ENCODE results near the gene YAP1.

Gene YAP1

DNA sequence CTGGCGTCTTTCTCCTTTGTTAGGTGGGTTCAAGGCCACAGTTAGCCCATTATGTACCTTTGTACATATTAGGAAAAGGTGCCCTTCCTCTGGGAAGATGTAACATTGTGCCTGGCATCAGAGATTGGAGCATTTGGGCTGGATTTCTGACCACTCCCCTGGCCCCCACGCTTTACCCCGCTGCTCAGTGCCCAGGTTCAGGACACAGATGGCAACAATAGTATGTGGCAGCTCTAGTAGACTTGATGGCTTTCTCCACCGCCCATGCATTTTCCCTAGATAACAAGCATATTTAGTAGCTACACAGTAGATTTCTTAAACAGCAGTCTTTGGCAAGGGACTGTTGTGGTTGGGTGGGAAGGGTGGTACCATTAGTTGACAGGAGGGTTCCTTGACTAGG lies 53.1 kb downstream of the YAP1 start:
- no peak for DNase-seq (ENCODE audit: low read depth in 2 of 2)

DNA sequence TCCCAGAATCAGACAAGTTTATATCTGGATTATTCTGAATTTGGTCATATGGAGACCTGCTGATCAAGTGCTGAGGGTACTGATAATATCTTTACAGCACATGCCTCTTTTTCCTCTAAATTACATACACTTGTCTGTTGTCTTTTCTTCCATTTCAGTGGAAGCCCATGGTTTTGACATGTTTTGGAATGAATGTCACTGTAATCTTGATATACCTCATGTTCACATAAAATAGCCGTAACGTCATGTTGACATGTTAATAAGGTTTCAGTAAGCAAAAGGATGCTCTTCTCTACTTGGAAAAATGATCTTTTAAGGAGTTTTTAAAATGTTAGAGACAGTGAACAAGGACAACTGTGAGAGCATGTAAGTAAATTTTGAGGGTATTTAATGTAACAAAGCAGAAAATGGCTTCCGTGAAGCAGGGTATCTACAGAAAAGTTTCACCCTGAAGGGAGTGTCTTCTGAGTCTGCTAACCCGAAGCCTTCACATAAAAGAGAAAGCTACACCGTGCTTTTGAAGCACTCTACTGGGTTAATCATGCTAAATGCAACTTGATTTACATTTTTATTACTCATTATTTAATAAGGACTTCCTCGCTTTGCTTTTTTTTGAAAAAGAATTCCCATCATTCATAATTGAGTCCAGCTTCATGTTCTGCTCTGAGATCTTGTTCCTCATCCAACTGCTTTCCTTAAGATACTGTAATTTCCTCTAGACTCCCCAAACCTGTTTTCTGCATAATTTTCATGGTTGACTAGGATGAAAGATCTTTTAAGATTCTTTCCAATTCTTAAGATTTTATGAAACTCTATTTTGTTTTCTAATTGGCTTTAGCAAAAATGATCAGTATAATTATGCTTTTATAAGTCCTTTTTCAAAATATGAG lies 56.2 kb downstream of the YAP1 start:
- no peak for DNase-seq (ENCODE audit: low read depth in 2 of 2)

DNA sequence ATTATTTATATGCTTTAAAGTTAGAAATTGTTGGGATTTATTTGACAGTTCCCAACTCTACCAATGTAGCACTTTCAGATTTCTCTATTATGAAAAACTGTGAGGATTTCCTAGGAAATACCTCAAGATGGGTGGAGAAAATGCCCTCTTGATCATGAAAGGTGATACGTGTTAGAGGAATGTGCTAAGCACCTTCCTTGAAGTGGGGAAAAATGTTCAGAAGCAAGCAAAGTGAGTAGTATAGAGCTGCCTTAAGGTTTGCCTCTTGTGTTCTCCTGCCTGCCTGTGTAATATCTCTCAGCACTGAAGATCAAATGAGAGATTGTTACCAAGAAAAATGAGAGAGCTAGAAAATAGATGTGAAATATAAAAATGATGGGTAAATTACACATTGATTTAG lies 58.2 kb downstream of the YAP1 start:
- DNase-seq (ENCODE audit: low read depth in 2 of 2), result no peak

DNA sequence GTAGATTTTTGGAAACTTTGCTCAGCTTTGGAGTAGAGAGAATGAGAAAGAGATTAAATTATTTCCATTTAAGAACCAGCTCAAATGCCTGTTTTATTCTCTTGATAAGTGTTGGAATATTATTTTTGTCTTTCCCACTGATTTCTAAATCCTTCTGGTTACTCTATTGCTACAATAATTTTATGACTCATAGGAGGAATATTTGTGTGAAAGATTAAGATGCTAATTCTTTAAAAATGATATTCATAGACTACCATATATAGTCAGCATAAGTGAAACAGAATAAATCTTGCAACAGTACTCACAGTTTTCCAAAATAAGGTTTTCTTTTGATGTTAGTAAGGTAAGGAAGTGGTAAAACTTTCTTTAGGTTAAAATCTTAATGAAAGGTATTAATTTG lies 60.9 kb downstream of the YAP1 start:
- DNase-seq (ENCODE audit: low read depth in 2 of 2), result no peak

DNA sequence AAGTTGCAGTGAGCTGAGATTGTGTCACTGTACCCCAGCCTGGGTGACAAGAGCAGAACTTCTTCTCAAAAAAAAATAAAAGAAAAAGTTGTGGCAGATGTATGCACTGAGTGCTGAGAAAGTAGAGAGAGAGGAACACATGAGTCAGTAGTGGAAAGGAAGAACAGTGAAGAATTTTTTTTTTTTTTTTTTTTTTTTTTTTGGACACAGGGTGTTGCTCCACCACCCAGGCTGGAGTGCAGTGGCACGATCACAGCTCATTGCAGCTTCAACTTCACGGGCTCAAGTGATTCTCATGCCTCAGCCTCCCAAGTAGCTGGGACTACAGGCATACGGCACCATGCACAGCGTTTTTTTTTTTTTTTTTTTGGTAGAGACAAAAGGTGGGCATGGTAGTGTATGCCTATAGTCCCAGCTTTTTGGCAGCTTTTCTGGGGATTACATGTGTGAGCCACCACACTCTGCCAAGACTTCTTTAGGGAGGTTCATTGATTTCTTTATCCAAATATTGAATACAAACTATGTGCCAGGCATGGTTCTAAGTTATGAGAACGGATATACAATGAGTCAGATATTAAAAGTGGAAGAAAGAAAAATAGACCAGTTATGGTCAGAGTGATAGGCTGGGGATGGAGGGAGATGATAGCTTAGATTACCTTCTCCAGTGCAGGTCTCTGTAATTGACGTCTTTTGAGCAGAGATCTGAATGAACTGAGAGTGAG lies 62.0 kb downstream of the YAP1 start:
- no peak for DNase-seq (ENCODE audit: low read depth in 2 of 2)

DNA sequence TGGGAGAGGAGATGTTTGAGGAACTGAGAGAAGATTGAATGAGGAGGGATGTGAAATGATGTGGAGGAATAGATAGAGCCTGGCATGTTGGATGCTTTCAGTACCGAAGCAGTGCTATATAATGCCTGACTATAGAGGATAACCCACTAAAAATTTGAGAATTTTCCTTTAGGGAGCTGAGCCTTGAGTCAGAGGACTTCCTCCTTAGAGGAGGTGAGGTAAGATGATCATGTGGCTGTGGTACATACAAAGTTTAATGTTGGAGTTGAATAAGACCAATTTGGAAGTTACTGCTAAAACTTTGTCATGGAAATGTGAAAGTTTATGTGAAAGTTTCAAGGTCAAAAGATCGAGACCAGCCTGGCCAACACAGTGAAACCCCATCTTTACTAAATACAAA lies 66.9 kb downstream of the YAP1 start:
- no peak for DNase-seq (ENCODE audit: low read depth in 2 of 2)

DNA sequence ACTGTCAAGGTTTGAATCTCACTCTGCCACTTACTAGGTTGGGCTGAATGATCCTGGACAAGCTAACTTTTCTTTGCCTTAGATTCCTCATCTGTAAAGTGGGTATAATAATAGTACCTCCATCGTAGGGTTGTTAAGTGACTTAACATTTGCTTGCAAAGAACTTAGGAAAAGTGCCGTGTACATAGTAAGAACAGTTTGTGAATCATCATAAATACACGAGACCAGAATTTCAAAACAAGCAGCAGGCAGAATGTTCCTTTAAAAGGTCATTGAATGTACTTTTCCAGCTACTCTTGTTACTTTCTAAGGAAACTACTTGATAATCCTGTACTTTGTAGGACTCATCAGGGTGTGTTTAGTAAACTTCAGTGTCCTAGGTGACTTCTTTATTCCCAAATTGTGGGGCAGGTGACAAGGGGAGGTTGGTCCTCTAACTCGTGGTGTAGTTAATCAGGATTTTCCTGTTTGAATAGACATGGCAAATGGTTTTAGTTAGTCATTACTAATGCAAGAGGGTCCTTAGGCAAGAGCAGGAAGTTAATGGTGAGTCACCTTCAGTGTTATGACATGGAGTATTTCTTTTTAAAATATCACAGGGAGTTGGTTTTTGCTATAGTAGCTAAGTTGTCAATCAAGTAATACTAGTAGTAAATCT lies 67.9 kb downstream of the YAP1 start:
- DNase-seq (ENCODE audit: low read depth in 2 of 2), result no peak

DNA sequence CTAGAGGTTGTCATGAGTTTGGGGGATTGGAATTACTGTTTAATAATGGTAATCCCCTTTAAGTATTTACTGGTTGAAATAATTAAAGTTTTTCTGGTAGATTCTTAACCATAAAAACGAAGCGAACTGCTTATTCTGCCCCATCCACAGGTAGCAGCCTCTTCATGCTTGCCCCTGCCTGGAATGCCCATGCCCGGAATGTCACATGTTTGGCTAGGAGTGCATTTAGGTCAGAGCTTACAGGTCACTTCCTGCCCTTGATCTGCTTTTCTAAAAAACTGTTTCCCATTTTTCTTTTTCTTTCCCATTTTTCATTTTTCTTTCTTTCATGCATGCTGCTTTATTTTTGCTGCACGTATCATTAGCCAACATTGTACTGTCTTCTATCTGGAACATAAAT lies 69.1 kb downstream of the YAP1 start:
- DNase-seq (ENCODE audit: low read depth in 2 of 2), result no peak

DNA sequence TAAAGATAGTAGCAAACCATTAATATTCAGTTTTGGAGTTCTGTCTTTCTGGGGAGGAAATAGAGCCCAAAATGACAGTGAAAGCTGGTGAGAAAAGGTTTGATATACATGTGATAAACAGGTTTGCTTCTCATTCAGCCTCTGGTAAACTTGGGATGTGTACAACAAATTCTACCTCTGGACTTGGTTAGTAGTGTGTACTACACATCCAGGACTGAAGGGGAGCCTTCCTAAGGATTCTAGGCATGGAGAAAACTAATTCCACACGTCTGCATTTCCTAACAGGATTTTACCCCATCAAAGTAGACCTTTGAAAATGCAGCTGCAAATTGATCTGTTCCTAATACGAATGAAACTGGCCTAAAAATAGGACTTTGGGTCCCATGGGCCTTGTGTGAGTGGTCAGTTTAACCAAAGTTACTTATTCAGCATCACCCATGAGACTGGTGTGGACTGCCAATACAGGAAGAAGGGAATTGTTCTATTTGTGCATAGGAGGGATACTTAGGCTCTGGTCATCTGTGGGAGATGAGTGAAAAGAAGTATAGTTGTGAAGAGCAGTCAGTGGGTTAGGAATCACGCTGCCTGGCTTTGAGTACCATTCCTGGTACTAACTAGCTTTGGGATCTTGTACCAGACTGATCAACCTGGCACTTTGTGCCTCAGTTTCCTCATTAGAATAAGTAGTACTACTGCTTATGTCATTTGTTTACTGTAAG lies 74.2 kb downstream of the YAP1 start:
- no peak for DNase-seq (ENCODE audit: low read depth in 2 of 2)

DNA sequence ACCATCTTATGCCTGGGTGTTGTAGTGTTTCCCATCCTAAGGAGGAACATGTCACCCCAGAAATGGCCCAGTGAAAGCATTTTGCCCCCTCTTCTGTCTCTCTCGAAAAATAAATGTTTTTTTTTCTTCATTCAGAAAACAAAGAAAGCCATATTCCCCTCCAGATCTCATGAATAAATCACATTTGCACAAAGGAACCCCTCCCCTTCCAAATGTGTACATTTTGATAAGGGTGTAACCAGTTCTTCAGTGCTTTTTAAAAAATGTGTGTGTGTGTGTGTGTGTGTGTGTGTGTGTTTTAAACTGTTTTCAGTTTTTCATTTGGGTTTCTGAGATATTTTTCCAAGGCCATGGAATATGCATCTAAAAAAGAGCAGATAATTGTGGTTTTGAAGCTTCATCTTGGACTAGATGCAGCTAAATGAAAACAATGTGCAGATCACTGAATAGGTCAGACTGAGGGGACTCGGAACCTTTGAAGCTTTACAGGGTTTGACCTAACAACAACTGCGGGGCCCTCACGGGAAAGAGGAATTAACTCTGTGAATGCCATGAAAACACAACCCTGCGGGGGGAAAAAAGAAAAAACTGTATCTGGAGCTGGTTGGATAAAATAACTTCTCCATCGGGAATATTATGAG lies 76.4 kb downstream of the YAP1 start:
- DNase-seq (ENCODE audit: low read depth in 2 of 2), result no peak

DNA sequence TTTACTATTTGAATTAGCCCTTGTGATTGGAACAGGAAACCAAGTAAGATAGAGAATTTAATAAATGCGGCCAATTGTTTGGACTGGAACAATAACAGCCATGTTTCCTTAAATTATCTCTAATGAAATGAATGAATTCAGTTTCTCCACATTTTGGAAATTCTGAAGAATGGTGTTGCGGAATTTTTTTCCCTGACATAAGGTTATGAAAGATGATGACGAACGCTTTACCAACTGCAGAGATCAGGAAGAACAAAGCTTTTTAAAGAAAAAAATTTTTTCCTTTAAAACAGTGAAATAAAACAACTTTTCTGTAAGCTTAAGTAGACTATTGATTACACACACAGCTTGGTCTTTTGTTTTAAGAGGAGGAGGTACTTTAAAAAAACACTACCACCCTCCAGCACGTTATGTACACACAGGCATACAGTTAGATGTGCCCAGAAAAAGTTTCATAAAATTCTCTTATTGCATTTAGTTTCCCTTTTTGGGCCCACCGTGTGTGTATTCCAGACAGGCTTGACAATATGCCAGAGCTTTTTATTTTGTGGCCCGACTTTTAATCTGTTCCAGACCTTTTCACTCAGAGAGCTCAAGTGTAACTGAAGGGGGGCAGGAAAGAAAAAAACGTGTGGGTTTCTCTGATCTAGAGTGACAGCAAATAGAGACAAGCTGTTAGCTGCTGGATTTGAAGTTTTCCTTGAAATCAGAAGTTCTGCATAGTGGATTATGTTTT lies 77.3 kb downstream of the YAP1 start:
- DNase-seq (ENCODE audit: low read depth in 2 of 2), result no peak

DNA sequence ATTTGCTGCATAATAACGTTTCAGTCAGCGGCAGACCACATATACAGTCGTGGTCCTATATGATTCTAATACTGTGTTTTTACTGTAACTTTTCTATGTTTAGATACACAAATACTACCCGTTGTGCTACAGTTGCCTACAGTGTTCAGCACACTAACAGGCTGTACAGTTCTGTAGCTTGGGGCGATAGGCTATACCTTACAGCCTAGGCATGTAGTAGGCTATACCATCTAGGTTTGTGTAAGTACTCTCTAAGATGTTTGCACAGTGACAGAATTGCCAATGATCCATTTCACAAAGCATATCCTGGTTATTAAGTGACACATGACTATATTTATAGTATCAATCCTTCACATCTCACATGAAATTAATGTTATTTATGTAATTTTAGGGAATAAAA lies 78.2 kb downstream of the YAP1 start:
- no peak for DNase-seq (ENCODE audit: low read depth in 2 of 2)

DNA sequence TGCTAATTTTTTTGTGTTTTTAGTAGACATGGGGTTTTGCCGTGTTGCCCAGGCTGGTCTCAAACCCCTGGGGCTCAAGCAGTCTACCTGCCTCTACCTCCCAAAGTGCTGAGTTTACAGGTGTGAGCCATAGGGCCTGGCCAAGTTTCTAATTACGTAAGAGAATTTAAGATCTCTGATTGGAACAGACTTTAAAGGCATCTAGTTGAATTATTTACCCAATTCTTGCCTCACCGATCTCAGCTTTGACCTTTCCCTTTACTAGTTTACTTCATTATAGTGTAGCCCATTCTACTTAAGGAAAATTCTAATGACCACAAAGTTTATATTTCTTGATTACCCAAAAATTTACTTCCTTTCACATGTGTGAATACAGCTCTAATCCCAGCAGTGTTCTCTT lies 81.6 kb downstream of the YAP1 start:
- DNase-seq (ENCODE audit: low read depth in 2 of 2), result no peak

DNA sequence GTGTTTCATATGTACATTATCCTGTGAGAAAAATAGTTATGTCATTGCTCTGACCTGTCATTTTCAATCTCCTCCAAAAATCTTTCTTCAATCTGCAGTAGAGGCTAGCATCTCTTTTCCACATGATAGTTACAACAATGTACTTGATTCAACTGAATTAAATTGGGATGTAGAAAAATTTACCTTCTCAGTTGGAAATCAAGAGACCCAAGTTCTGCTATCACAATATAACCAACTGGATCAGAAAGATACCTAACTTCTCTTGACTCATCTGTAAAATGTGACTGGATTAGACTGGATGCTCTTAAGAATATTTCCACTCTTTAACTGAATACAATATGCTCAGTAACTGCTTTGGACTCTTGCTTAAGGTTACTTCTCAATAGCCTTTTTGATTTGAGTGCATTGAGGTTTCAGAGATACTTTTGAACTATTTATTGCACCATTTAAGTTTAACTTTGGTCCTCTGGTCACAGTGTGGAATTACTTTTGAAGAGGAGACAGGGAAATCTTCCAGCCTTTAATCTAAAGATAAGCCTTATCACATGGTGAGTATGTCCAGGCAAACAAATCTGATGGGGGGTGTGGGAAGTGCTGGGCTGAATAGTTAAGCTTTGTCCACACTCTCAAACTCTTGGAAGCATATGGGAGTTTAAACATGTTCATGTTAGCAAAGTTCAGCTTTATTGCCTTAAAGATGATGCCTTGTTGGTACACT lies 82.3 kb downstream of the YAP1 start:
- DNase-seq (ENCODE audit: low read depth in 2 of 2), result no peak

DNA sequence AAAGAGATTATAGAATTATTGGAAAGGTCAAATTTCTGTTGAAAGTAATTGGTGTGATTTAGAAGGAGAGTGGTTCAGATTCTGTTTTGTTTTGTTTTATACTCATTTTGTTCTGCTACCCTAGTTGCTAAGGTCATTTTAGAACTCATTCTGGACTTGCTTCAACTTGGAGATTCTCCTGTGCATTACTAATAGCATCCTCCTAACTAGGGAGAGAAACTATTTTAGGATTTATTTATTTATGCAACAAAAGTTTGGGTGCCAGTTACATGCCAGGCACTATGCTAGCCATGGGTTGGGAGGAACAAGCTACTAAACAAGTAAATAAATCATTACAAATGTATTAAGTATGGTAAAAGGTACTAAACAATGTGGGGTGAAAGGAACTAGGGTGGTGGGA lies 84.0 kb downstream of the YAP1 start:
- DNase-seq (ENCODE audit: low read depth in 2 of 2), result no peak

DNA sequence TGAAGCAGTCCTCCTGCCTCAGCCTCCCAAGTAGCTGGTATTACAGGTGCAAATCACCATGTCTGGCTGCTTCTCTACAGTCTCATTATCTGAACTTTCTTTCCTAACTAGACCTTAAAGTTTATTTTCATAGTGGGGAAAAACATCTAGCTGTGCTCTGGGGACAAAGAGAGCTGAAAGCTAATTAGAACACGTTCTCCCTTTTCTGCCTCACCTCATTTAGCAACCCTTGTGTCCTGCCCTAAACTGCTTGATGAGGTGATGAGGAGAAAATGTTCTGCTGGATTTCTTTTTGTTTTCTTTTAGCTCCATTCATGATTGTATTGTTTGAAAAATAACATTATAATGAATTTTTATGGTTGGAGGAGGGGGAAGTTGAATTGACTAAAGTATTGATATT lies 84.7 kb downstream of the YAP1 start:
- no peak for DNase-seq (ENCODE audit: low read depth in 2 of 2)

DNA sequence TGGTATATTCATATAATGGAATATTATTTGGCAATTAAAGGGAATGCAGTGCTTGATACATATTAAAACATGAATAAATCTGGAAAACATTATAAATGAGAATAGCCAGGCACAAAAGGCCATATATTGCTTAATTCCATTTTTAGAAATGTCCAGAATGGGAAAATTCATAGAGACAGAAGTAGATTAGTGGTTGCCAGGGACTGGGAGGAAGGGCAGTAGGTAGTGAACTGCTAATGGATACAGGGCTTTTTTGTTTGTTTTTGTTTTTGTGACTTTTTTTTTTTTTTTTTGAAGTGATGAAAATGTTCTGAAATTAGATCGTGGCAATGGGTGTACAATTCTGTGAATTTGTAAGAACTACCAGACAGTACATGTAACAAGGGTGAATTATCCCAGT lies 86.1 kb downstream of the YAP1 start:
- DNase-seq (ENCODE audit: low read depth in 2 of 2), result no peak

DNA sequence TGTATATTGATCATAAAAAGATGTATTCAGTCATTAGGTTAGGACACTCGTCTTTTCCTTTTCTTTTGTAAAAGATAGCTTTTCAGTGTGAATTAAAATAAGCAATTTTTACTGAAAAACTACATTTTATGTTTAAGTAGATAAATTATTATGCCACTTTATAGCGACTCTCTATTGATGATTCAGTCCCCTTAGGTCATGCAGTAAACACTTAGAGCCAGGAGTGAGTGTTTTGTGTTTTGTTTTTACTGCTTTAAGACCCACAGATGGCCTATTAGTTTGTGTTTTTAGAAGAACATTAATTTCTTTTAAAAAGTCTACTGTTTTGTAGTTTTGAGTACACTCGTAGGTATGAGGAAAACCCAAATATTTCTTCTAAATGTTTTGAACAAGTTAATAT lies 86.6 kb downstream of the YAP1 start:
- no peak for DNase-seq (ENCODE audit: low read depth in 2 of 2)

DNA sequence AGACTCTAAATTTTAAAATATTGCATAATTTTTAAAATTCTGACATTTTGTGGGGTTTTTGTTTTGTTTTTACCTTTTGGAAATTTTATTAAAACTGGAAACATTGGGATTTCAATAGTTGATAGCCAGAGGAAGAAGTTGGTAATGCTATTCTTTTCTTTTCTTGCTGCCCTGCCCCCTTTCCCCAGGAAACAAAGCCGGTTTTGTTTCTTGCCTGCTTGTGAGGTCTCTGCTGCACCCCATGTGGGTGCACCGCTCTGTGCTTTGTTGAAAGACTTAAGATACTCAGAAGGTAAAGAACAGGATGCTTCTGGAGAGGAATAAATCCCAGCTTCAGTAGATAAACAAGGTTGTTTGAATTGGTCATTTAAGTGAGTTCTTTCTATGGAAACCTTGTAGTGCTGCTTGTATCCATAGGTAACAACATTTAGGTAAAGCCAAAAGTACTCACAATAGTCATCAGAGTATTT lies 87.5 kb downstream of the YAP1 start:
- no peak for DNase-seq (ENCODE audit: low read depth in 2 of 2)

DNA sequence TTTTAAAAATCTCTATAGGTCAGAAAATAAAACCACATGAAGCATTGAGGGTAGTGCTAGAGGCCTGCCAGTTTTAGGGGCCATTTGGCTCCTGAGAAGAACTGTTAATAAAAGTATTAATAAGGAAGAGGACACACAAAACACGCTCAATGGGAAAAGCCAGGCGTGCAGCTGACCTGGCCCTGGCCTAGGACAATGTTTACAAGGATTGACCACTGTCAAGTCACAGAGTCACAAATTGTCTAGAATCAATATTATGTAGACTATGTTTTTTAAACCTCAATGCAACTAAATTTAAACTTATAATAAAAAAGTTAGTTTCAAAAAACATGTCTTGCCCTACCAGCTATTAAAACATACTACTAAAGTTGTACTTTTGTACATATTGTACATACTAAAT lies 89.4 kb downstream of the YAP1 start:
- DNase-seq (ENCODE audit: low read depth in 2 of 2), result no peak
